HL-60 (cell line): Measurements from ENCODE around the gene GBP7.
A peak's percentile ranks its signal among the peaks of the same experiment; 100 is the strongest.

Experiments
- GABPA ChIP-seq: IDR thresholded peaks from 2 replicates; pipeline ENCODE4 v1.6.1; 2012; ENCODE audit warnings: low read depth
- POLR2AphosphoS5 ChIP-seq: IDR thresholded peaks from 2 replicates; pipeline ENCODE4 v1.6.1; 2012; ENCODE audit warnings: low read depth
- SPI1 ChIP-seq: IDR thresholded peaks from 2 replicates; pipeline ENCODE4 v1.6.1; 2012; ENCODE audit warnings: low read depth, mild to moderate bottlenecking, borderline replicate concordance
- TF ChIP-seq, protein P1 (sequence below): IDR thresholded peaks from one replicate; pipeline ENCODE4 v1.5.1; 2011; ENCODE audit warnings: low read length, control low read depth, inconsistent platforms; ENCODE audit not compliant: insufficient read depth
- TF ChIP-seq, protein P2 (sequence below): IDR thresholded peaks from 2 replicates; pipeline ENCODE4 v1.6.1; 2012; ENCODE audit warnings: low read depth; ENCODE audit not compliant: insufficient replicate concordance

DNA sequence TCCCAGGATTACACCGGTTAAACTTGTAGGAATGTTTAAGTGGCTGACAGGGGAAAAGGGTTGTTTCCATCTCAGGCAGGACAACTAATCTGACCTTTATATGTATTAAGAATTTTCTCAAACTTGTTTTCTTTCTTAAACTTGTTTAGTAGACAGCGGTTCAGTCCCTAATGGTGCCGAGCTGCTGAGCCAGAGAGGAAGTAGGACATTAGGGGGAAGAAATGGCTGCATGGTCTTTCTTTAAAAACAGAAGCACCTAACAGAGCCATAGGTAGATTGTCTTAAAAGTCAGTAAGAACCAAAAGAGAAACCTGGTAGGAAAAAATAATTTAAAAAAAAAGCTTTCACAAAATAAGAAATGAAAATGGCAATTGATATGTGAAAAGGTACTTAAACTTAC, 19.7 kb upstream of the GBP7 start:
- TF ChIP-seq, protein P1, sequence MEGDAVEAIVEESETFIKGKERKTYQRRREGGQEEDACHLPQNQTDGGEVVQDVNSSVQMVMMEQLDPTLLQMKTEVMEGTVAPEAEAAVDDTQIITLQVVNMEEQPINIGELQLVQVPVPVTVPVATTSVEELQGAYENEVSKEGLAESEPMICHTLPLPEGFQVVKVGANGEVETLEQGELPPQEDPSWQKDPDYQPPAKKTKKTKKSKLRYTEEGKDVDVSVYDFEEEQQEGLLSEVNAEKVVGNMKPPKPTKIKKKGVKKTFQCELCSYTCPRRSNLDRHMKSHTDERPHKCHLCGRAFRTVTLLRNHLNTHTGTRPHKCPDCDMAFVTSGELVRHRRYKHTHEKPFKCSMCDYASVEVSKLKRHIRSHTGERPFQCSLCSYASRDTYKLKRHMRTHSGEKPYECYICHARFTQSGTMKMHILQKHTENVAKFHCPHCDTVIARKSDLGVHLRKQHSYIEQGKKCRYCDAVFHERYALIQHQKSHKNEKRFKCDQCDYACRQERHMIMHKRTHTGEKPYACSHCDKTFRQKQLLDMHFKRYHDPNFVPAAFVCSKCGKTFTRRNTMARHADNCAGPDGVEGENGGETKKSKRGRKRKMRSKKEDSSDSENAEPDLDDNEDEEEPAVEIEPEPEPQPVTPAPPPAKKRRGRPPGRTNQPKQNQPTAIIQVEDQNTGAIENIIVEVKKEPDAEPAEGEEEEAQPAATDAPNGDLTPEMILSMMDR: no peak
- TF ChIP-seq POLR2AphosphoS5 (no peak), GABPA (no peak), SPI1 (0 out of 2 replicates have a peak, but pooled peaks have one; percentile 9)
- TF ChIP-seq, protein P2, sequence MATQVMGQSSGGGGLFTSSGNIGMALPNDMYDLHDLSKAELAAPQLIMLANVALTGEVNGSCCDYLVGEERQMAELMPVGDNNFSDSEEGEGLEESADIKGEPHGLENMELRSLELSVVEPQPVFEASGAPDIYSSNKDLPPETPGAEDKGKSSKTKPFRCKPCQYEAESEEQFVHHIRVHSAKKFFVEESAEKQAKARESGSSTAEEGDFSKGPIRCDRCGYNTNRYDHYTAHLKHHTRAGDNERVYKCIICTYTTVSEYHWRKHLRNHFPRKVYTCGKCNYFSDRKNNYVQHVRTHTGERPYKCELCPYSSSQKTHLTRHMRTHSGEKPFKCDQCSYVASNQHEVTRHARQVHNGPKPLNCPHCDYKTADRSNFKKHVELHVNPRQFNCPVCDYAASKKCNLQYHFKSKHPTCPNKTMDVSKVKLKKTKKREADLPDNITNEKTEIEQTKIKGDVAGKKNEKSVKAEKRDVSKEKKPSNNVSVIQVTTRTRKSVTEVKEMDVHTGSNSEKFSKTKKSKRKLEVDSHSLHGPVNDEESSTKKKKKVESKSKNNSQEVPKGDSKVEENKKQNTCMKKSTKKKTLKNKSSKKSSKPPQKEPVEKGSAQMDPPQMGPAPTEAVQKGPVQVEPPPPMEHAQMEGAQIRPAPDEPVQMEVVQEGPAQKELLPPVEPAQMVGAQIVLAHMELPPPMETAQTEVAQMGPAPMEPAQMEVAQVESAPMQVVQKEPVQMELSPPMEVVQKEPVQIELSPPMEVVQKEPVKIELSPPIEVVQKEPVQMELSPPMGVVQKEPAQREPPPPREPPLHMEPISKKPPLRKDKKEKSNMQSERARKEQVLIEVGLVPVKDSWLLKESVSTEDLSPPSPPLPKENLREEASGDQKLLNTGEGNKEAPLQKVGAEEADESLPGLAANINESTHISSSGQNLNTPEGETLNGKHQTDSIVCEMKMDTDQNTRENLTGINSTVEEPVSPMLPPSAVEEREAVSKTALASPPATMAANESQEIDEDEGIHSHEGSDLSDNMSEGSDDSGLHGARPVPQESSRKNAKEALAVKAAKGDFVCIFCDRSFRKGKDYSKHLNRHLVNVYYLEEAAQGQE: no peak
